Smooth muscle cell (in vitro differentiated cells): ENCODE data around the gene SIX2. TPM values are rescaled to one million over a fixed set of nuclear protein-coding genes. Genes with fewer than 3 reads are reported as not detected.

Source experiments
- DNase-seq: peaks from one replicate; lab custom pipeline; 2025; ENCODE audit not compliant: unreplicated experiment; lab: John Stamatoyannopoulos, UW
- H2AFZ ChIP-seq: fragments of 200-600 bp; sonication (generic); 2 replicates; pipeline ENCODE4 v1.6.0; 2016; ENCODE audit warnings: antibody characterized with exemption, low read depth, mild to moderate bottlenecking
- H3F3A ChIP-seq: fragments of 200-600 bp; sonication (generic); 2 replicates; pipeline ENCODE4 v1.6.0; 2017; ENCODE audit warnings: antibody characterized with exemption, low read depth
- H3K27ac ChIP-seq: fragments of 200-600 bp; sonication (generic); 2 replicates; pipeline ENCODE4 v1.5.1; 2016; ENCODE audit warnings: low read depth, mild to moderate bottlenecking
- H3K27me3 ChIP-seq: fragments of 200-600 bp; sonication (generic); 2 replicates; pipeline ENCODE4 v1.6.1; 2016; ENCODE audit warnings: low read depth, mild to moderate bottlenecking
- H3K36me3 ChIP-seq: fragments of 200-600 bp; sonication (generic); 2 replicates; pipeline ENCODE4 v1.5.1; 2016; ENCODE audit warnings: low read depth
- H3K4me1 ChIP-seq: fragments of 200-600 bp; sonication (generic); 2 replicates; pipeline ENCODE4 v1.5.1; 2016; ENCODE audit warnings: low read depth
- H3K4me2 ChIP-seq: fragments of 200-600 bp; sonication (generic); 2 replicates; pipeline ENCODE4 v1.6.0; 2016; ENCODE audit warnings: mild to moderate bottlenecking
- H3K4me3 ChIP-seq: fragments of 200-600 bp; sonication (generic); 2 replicates; pipeline ENCODE4 v1.5.1; 2016; ENCODE audit warnings: mild to moderate bottlenecking
- H3K79me2 ChIP-seq: fragments of 200-600 bp; sonication (generic); 2 replicates; pipeline ENCODE4 v1.6.0; 2016; ENCODE audit warnings: low read depth, mild to moderate bottlenecking
- H3K9ac ChIP-seq: fragments of 200-600 bp; sonication (generic); 2 replicates; pipeline ENCODE4 v1.6.0; 2016; ENCODE audit warnings: low read depth
- H3K9me3 ChIP-seq: fragments of 200-600 bp; sonication (generic); replicated peaks from 2 replicates; pipeline ENCODE4 v1.5.1; 2016; ENCODE audit warnings: low read depth
- H4K20me1 ChIP-seq: fragments of 200-600 bp; sonication (generic); 2 replicates; pipeline ENCODE4 v1.6.0; 2016; ENCODE audit warnings: low read depth
- WGBS: methylation state at CpG from one replicate; pipeline ENCODE4 v1.1.7; 2016; ENCODE audit warnings: low lambda C conversion rate; 5-methylcytosine and 5-hydroxymethylcytosine counted together
- polyA plus RNA-seq: library from polyadenylated mRNA; unstranded; fragments of >200 nt; fragmentation: Nextera tagmentation; extraction: Ambion mirVana; gene quantifications from 2 replicates; pipeline ENCODE4 v1.2.1, GENCODE V29; 2016
- total RNA-seq: library from RNA; depleted of rRNA; stranded (reverse); fragments of >200 nt; gene quantifications from 2 replicates; pipeline ENCODE4 v1.2.3, GENCODE V29; 2014
- TF ChIP-seq, protein P1 (sequence below): fragments of 200-600 bp; sonication (generic); IDR thresholded peaks from 2 replicates; pipeline ENCODE4 v1.5.1; 2017; ENCODE audit warnings: borderline replicate concordance, mild to moderate bottlenecking, antibody characterized with exemption; ENCODE audit not compliant: insufficient read depth, poor library complexity, severe bottlenecking

SIX2 gene
- total and polyA plus RNA-seq, 2 experiments from 2014 or later: 0.18 TPM; not detected in 1

DNA sequence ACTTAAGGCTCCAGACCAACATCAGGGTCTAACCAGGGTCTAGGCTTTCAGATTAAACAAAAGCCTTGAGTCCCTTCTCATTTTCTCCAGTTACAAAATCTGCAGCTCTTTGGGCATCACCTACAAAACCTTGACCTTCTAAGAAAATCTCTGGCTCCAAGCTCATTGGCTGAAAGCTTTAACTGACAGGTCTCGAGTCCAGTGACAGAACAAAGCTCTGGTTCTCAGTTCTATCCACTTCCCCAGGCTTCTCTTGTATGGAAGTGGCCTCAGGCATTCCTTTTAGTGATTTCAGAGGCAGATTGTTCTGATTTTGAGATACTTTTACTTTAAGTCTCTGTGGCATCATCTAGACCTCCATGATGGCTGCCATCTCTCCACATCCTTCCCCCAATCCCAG lies 11.3 kb downstream of the SIX2 start:
- 95% methylated on average over 1 of the region's 1 CpG for WGBS
- TF ChIP-seq, protein P1, sequence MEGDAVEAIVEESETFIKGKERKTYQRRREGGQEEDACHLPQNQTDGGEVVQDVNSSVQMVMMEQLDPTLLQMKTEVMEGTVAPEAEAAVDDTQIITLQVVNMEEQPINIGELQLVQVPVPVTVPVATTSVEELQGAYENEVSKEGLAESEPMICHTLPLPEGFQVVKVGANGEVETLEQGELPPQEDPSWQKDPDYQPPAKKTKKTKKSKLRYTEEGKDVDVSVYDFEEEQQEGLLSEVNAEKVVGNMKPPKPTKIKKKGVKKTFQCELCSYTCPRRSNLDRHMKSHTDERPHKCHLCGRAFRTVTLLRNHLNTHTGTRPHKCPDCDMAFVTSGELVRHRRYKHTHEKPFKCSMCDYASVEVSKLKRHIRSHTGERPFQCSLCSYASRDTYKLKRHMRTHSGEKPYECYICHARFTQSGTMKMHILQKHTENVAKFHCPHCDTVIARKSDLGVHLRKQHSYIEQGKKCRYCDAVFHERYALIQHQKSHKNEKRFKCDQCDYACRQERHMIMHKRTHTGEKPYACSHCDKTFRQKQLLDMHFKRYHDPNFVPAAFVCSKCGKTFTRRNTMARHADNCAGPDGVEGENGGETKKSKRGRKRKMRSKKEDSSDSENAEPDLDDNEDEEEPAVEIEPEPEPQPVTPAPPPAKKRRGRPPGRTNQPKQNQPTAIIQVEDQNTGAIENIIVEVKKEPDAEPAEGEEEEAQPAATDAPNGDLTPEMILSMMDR: no peak
- H3K4me3 ChIP-seq: no peak overlapping the region
- H3K9ac ChIP-seq: no peak overlapping the region
- H3K36me3 ChIP-seq: no peaks in the 10 kb centered on the region
- H3K27ac ChIP-seq: no peak overlapping the region
- no peak overlapping the region for H2AFZ ChIP-seq
- H3K79me2 ChIP-seq: no peaks in the 10 kb centered on the region
- no peaks in the 10 kb centered on the region for H3K9me3 ChIP-seq
- H3K4me2 ChIP-seq: no peak overlapping the region
- no peaks in the 10 kb centered on the region for H4K20me1 ChIP-seq
- peaks cover 100% of the 10 kb centered on the region for H3K27me3 ChIP-seq
- DNase-seq: no peak
- peaks cover 14% of the 10 kb centered on the region for H3K4me1 ChIP-seq
- H3F3A ChIP-seq: no peaks in the 10 kb centered on the region

DNA sequence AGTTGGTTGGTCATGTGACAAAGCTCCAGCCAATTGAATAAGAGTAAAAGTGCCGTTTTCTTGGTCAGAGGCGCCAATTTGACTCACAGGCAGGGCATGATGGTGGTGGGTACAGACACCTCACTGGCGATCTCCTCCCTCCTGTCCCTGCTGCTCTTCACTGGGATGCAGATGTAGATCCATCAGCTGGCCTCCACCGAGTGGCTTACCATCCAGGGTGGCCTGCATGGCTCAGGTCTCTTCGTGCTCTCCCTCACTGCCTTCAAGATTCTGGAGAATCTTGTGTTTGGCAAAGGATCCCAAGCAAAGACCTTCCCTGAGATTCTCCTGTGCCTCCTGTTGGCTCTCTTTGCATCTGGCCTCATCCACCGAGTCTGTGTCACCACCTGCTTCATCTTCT lies 12.9 kb downstream of the SIX2 start:
- DNase-seq: no peak
- Histone ChIP-seq H3F3A (no peaks in the 10 kb centered on the region), H3K4me3 (no peak overlapping the region), H3K79me2 (no peaks in the 10 kb centered on the region), H3K27me3 (peaks cover 90% of the 10 kb centered on the region), H3K36me3 (no peaks in the 10 kb centered on the region), H2AFZ (no peak overlapping the region), H3K9me3 (no peaks in the 10 kb centered on the region), H3K27ac (no peak overlapping the region), H3K4me1 (peaks cover 12% of the 10 kb centered on the region), H3K4me2 (no peak overlapping the region), H3K9ac (no peak overlapping the region), H4K20me1 (no peaks in the 10 kb centered on the region)
- 76% methylated on average over 6 of the region's 6 CpGs for WGBS
- TF ChIP-seq, protein P1: no peak

GRCh38 chr2:44994377-44994776 lies 14.9 kb downstream of the SIX2 start:
- no peak overlapping the region for H3K4me3 ChIP-seq
- H3K4me1 ChIP-seq: no peaks in the 10 kb centered on the region
- 96% methylated on average over 1 of the region's 1 CpG for WGBS
- no peaks in the 10 kb centered on the region for H4K20me1 ChIP-seq
- no peak overlapping the region for H2AFZ ChIP-seq
- no peak for DNase-seq
- H3K27ac ChIP-seq: no peak overlapping the region
- H3K9me3 ChIP-seq: no peaks in the 10 kb centered on the region
- H3K36me3 ChIP-seq: no peaks in the 10 kb centered on the region
- H3K79me2 ChIP-seq: no peaks in the 10 kb centered on the region
- H3K4me2 ChIP-seq: no peak overlapping the region
- peaks cover 70% of the 10 kb centered on the region for H3K27me3 ChIP-seq
- H3K9ac ChIP-seq: no peak overlapping the region
- H3F3A ChIP-seq: no peaks in the 10 kb centered on the region
- TF ChIP-seq, protein P1: no peak

DNA sequence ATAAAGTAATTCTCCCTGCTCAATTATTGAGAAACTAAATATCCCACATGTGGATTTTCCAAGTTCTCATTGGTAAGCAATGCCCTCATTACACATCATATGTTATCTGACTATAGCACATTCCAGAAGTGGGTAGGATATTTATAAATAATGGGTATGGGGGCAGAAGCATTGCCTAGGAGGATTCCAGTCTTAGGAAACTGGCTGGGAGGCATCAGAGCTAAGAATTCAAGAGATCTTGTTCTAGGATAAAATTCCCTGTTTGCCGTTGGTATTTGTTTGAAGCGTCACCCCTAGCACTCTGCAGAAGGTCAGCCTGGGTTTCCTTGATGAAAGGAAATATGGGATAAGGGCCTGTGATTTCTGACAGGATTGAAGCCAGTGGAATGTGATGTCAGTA lies 20.1 kb downstream of the SIX2 start:
- Histone ChIP-seq H3K79me2 (no peaks in the 10 kb centered on the region), H3K36me3 (no peaks in the 10 kb centered on the region), H3K4me2 (no peak overlapping the region), H3K4me3 (no peak overlapping the region), H3K27ac (no peak overlapping the region), H4K20me1 (no peaks in the 10 kb centered on the region), H3K9me3 (no peaks in the 10 kb centered on the region), H3K27me3 (peaks cover 18% of the 10 kb centered on the region), H3K9ac (no peak overlapping the region), H3K4me1 (no peaks in the 10 kb centered on the region), H2AFZ (no peak overlapping the region), H3F3A (no peaks in the 10 kb centered on the region)
- TF ChIP-seq, protein P1: no peak
- DNase-seq: no peak
- 79% methylated on average over 2 of the region's 2 CpGs for WGBS
